Stimulated activated CD4-positive, alpha-beta T cell treated with anti-CD3 and anti-CD28 coated beads, Interleukin-4, amount 100 ng/mL, for 48 hours (primary cell): Measurements from ENCODE around the gene MECR.
A peak's percentile ranks its signal among the peaks of the same experiment; 100 is the strongest.
"Not testable (repeated sequence)": the region's sequence is repeated elsewhere in the genome, so short reads cannot be mapped to it uniquely, and the experiment has no call there.

Experiments used
- DNase-seq, 2 donors: peaks; one replicate each; pipeline ENCODE4 v3.0.0-alpha.2; 2020; ENCODE audit warnings: low read depth in 2 of 2

The MECR gene

GRCh38 chr1:29236712-29237128, 6.0 kb upstream of the MECR start:
- no peak for DNase-seq

- DNase-seq: peak; percentile 72 to 81
These were observed 5.4 kb upstream of the MECR start, which contains the start of gene PTPRU for GRCh38 chr1:29235955-29236711. Gene PTPRU (plus strand): TSS chr1:29236522. CDS start chr1:29236645, 123 bp downstream.

DNA sequence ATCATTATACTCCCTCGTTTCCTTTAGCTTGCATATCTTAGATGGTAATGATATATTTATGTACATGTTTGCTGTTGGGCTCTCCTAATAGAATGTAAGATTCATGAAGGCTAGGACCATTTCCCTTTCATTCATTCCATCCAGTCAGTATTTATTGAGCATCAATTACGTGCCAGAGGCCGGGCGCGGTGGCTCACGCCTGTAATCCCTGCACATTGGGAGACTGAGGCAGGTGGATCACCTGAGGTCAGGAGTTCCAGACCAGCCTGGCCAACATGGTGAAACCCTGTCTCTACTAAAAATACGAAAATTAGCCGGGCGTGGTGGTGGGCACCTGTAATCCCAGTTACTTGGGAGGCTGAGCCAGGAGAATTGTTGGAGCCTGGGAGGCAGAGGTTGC, 4.1 kb upstream of the MECR start:
- DNase-seq: not testable (repeated sequence)

GRCh38 chr1:29234471-29234870, 3.7 kb upstream of the MECR start:
- DNase-seq: no peak

GRCh38 chr1:29233693-29234092, 3.0 kb upstream of the MECR start:
- no peak for DNase-seq

GRCh38 chr1:29232387-29232786, 1.7 kb upstream of the MECR start:
- DNase-seq: no peak

DNA sequence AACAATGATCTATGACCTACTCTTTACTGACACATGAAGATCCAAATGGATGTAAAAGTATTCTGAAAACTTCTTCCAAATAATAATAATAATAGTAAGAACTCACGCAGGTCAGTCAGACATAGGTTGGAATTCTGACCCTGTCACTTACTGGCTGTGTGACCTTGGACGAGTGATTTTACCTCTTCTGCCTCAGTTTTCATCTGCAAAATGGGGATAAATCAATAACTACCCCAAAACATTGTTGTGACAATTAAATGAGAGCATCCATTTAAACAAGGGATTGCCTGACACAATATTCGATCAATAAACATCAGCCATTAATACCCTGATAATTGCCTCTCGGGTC, 556 bp downstream of the MECR start:
- DNase-seq: no peak

- DNase-seq: no peak
These were observed 3.2 kb downstream of the MECR start for GRCh38 chr1:29227511-29227910.

DNA sequence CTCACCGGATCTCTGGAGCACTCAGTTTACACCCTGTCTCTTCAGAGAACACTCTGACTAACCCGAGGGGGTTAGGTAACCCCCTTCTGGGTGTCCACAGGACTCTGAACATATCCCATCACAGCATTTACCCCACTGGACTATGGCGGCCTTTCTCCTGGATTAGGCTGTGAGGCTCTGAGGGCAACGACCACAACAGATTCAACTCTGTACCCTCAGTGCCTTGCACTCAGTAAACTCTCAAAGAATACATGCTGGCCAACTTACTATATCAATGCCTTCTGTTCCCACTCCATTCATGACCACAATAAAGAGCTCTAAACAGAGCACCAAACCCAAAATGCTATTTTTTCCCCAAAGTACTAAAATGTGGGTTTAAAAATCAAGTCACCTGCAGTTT, 5.4 kb downstream of the MECR start:
- no peak for DNase-seq

DNA sequence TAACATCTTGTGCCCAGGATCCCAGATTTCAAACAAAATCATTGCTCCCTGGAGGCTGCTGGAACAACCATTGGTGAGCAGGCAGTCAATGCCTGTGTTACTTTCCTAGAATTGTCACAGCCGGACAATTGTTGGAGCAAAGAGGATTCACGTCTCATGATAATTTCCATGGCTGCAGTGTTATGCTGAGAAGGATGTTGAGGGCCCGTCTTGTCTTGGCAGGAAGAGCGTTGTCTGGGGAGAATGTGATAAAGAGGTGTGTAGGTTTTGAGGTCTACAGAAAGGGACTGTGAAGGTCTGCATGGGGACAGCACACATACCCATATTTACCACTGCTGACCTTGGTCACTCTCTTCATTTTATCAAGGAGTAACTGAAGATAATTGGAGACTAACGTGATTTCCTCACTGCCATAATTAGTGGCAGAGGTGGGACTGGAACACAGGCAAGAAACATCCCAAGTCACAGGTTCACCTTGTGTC, 6.3 kb downstream of the MECR start:
- DNase-seq: no peak

DNA sequence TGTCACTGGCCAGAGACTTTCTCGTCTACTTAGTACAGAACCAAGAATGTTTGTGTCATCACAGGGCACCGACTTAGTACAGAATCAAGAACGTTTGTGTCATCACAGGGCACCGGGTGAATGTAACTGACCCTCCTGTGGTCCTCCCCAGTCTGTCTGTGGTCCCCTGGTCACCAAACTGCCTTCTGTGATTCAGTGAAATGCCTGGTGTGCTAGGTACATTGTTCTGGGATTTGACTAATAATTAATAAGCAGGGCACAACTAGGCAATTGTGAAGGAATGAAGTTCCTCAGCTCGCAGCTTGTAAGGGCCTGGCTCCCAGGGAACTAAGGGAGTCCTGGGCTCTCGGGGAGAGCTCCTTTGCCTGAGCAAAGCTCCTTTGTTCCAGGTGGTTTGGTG, 7.2 kb downstream of the MECR start:
- no peak for DNase-seq

DNA sequence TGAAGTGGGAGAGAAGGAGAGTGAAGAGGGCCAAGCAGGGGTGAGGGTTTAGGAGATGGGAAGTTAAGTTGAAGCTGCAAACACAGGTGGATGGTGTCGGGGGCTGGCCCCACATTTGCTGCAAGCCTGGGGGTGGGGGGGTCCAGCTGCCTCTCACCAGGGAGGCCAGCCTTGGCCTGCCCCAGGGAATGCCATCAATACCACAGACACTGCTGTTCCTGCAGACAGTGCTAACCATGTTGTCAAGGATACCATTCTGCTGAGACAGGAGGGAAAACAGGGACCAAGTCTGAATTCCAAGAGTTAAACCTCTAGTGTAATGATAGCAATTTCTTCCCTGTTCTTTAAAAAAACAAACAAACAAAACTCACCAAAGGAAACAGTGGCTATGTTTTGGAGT, 8.0 kb downstream of the MECR start:
- no peak for DNase-seq

DNA sequence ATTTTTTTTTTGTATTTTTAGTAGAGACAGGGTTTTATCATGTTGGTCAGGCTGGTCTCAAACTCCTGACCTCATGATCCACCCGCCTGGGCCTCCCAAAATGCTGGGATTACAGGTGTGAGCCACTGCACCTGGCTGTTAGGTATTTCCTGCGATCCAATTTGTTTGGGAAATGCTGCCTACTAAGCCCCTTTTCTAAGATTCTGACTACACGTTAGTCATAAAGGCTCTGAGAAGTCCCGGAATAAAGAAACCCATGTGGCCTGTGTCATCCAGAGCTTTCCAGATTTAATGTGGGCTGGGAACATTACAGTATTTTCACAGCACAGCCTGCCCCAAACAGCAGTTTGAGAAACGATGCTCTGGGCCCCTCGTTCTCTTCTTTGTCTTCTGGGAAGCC, 8.5 kb downstream of the MECR start:
- DNase-seq: not testable (repeated sequence)

- DNase-seq: no peak
These were observed 9.4 kb downstream of the MECR start for GRCh38 chr1:29221296-29221695.

DNA sequence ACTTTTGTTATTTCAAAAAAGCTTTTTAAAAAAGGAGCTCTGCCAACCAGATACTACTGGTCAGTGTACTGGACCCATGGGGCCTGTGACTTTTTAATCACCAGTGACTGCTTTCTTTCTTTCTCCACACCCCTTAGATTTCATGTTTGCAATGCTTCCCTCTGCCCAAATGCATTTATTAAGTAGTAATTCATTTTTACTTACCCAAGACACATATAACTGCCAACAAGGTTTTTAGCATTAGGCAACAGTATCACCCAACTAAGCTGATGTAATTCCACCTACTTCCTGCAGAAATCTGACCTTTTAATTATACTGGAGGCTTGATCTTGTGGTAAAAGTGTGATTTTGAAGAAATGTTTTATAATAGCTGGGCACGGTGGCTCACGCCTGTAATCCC, 12.5 kb downstream of the MECR start:
- no peak for DNase-seq

DNA sequence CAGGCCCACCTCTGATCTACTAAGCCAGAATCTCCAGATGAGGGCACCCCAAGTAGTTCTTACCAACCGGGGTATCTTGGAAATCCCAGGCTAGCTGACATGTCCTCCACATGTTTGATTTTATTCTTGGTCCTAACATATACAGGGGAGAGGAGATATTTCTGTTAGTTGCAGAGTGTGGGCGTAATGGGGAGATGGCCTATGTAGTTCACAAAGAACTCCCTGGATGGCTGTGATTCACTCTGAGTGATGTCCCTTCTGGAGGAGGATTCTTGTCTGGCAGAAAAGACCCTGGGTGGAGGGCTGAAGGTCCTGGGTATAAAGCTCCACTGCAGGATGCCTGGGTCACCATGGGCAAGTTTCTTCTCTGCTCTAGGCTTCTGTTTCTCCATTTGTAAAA, 13.1 kb downstream of the MECR start:
- DNase-seq: no peak

DNA sequence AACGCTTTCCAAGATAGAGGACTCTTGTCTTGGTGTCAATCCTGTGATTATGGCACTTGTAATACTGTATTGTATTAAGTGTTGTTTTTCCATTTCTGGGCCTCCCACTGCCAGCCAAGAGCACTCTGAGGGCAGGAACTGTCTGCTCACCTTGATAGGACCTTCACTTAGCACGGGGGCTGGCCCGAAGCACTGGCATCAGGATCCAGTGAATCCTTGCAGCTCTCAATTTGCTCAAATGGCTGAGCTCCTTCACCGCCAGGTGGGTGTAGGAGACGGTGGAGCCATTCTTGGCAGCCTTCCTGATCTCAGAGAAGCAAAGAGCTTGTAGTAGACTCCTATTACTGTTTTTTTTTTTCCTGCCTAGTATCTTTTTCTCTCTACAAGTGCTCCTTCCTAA, 17.7 kb downstream of the MECR start:
- no peak for DNase-seq

DNA sequence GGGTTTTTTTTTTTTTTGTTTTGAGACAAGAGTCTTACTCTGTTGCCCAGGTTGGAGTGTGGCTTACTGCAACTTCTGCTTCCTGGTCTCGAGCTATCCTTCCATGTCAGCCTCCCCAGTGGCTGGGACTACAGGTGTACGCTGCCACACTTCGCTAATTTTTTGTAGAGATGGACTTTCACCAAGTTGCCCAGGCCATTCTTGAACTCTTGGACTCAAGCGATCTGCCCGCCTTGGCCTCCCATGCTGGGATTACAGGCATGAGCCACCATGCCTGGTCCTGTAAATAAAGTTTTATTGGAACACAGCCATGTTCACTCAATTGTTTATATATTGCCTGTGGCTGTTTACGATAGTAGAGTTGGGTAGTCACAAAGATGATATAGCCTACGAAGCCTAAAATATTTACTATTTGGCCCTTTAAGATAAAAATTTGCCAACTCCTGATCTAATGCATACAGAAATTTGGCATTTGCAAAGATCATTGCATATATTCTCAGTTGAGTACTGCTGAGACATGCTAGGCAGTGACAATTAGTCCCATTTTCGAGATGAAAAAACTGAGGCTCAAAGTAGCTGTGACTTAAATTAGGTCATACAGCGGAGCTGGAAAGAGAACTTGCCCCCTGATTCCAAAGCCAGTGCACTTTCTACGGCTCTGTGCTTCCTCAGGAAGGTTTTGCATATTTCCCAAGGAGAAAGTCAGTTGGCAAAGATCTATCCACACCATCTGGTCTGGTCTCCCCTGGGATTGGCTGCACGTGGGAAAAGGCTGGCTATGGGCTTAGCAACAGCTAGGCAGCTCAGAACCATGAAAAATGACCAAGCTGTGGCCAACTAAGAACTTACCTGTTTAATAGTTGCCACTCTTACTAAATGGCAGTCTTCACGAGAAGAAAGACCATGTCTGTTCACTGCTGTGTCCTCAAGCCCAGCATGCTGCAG, 19.4 kb downstream of the MECR start:
- DNase-seq: no peak

- no peak for DNase-seq
These were observed 20.3 kb downstream of the MECR start for GRCh38 chr1:29210278-29211085.

DNA sequence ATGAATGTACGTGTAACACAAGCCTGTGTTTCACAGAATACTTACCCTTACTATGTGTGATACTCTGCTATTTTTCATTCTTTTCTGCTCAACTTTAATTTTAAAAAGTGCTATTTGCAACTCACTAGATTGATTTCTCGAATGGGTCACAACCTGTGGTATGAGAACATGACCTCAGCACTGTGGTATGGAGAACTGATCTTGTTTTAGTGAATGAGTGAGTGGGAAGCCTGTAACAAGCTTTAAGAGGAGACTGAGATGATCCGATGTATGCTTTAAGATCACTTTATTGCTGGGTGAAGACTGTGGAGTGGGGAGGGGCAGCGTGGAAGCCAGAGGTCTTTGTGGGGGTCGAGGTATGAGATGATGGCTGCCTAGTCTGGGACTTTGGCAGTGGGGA, 21.6 kb downstream of the MECR start:
- DNase-seq: no peak

DNA sequence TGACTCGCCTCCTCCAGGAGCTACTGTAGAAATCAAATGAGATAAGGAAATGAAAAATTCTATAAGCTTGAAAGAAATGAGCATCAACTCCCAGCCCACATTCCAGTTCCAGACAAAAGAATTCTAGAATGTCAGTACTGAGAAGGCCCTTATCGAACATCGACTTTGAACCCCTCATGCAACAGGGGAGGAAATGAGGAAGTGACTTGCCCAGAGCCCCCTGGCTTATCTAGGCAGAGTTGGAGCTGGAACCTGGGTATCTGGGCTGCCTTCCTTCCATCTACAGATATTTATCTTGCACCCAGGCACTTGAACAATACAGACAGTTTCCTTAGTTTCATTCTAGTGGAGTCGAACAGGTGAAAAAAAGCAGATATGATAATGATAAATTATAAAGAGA, 22.3 kb downstream of the MECR start:
- no peak for DNase-seq
